SK-N-SH (cell line): ENCODE results near the gene SPAG9. TPM values are rescaled to one million over a fixed set of nuclear protein-coding genes. Genes with fewer than 3 reads are reported as not detected.

ENCODE experiments used
- CTCF ChIA-PET: fragments of 300-600, 350-600 bp; formaldehyde crosslinking; extraction: SDS; loops from one replicate; lab custom pipeline; 2021; lab: Yijun Ruan, JAX
- POLR2A ChIA-PET: fragments of 350-600 bp; sonication (Branson Sonifier 250); formaldehyde crosslinking; extraction: SDS; loops from one replicate; lab custom pipeline; 2020; ENCODE audit warnings: antibody characterized with exemption, inconsistent platforms; lab: Yijun Ruan, JAX
- DNase-seq: peaks from one replicate; pipeline ENCODE4 v3.0.0; 2012
- H2AFZ ChIP-seq: fragments of 200-600 bp; sonication (generic); 2 replicates; pipeline ENCODE4 v1.8.1; 2016; ENCODE audit warnings: antibody characterized with exemption, mild to moderate bottlenecking, low read depth
- H3F3A ChIP-seq: fragments of 200-600 bp; sonication (generic); replicated peaks from 2 replicates; pipeline ENCODE3; 2016; ENCODE audit warnings: antibody characterized with exemption, mild to moderate bottlenecking; ENCODE audit not compliant: insufficient read depth
- H3K27ac ChIP-seq, 2 experiments: fragments of 200-500 bp in 1 of 2; fragments of 200-600 bp in 1 of 2; sonication (Bioruptor generic) in 1 of 2; sonication (generic), shearing (Covaris generic) in 1 of 2; 2 replicates each; pipeline versions ENCODE4 v1.5.1 to v1.6.1; 2014 to 2016; ENCODE audit warnings: low read depth in 2 of 2, inconsistent platforms in 1 of 2, low read length in 1 of 2, mild to moderate bottlenecking in 1 of 2, mixed read lengths in 1 of 2
- H3K27me3 ChIP-seq: fragments of 200-600 bp; sonication (generic), shearing (Covaris generic); 2 replicates; pipeline ENCODE4 v1.6.1; 2016; ENCODE audit warnings: mixed run types; ENCODE audit not compliant: insufficient read depth
- H3K36me3 ChIP-seq, 2 experiments: fragments of 200-500 bp in 1 of 2; fragments of 200-600 bp in 1 of 2; sonication (Bioruptor generic) in 1 of 2; sonication (generic) in 1 of 2; replicated peaks in 1 of 2; 2 replicates each; pipeline versions ENCODE3 to v1.5.1; 2014 to 2016; ENCODE audit warnings: low read length in 1 of 2, mild to moderate bottlenecking in 1 of 2; ENCODE audit not compliant: insufficient read depth in 2 of 2, control insufficient read depth in 1 of 2
- H3K4me1 ChIP-seq, 2 experiments: fragments of 200-500 bp in 1 of 2; fragments of 200-600 bp in 1 of 2; sonication (Bioruptor generic) in 1 of 2; sonication (generic), shearing (Covaris generic) in 1 of 2; 2 replicates each; pipeline versions ENCODE4 v1.5.1 to v1.6.1; 2014 to 2016; ENCODE audit warnings: low read depth in 1 of 2, low read length in 1 of 2, mixed run types in 1 of 2; ENCODE audit not compliant: insufficient read depth in 2 of 2, control insufficient read depth in 1 of 2
- H3K4me2 ChIP-seq: fragments of 200-600 bp; sonication (generic), shearing (Covaris generic); 2 replicates; pipeline ENCODE4 v1.6.1; 2017; ENCODE audit warnings: mixed run types
- H3K4me3 ChIP-seq, 2 experiments: fragments of 200-500 bp in 1 of 2; fragments of 200-600 bp in 1 of 2; sonication (Bioruptor generic) in 1 of 2; sonication (generic), shearing (Covaris generic) in 1 of 2; 2 replicates each; pipeline versions ENCODE4 v1.5.1 to v1.8.1; 2014 to 2016; ENCODE audit warnings: low read depth in 2 of 2, inconsistent platforms in 1 of 2, low read length in 1 of 2, mild to moderate bottlenecking in 1 of 2, mixed read lengths in 1 of 2, moderate library complexity in 1 of 2
- H3K79me2 ChIP-seq: fragments of 200-600 bp; sonication (generic); 2 replicates; pipeline ENCODE4 v1.8.1; 2017; ENCODE audit warnings: mild to moderate bottlenecking; ENCODE audit not compliant: insufficient read depth
- H3K9ac ChIP-seq: fragments of 200-600 bp; sonication (generic); 2 replicates; pipeline ENCODE4 v1.6.1; 2017; ENCODE audit warnings: mixed run types
- H3K9me2 ChIP-seq: fragments of 200-600 bp; sonication (generic); 2 replicates; pipeline ENCODE4 v1.6.1; 2017; ENCODE audit warnings: mixed run types
- H3K9me3 ChIP-seq: fragments of 200-600 bp; sonication (generic); 2 replicates; pipeline ENCODE4 v1.6.1; 2017; ENCODE audit warnings: mixed run types, mild to moderate bottlenecking, moderate library complexity
- H4K20me1 ChIP-seq: fragments of 200-600 bp; sonication (generic); 2 replicates; pipeline ENCODE4 v1.6.1; 2017; ENCODE audit warnings: mild to moderate bottlenecking, mixed run types; ENCODE audit not compliant: insufficient read depth
- CHD2 ChIP-seq: fragments of 150-350 bp; IDR thresholded peaks from 2 replicates; pipeline ENCODE4 v1.6.1; 2018; ENCODE audit warnings: low read length; ENCODE audit not compliant: partially characterized antibody
- ELF1 ChIP-seq: IDR thresholded peaks from 2 replicates; pipeline ENCODE4 v1.4.0; 2012
- EP300 ChIP-seq, 2 experiments: IDR thresholded peaks; 2 replicates each; pipeline versions ENCODE4 v1.4.0 to v1.6.1; 2012; ENCODE audit warnings: borderline replicate concordance in 1 of 2, low read depth in 1 of 2, low read length in 1 of 2
- EZH2phosphoT487 ChIP-seq: fragments of 200-600 bp; sonication (generic); IDR thresholded peaks from 2 replicates; pipeline ENCODE4 v1.6.1; 2017; ENCODE audit warnings: low read depth, mixed run types, mild to moderate bottlenecking, antibody characterized with exemption, moderate library complexity, borderline replicate concordance
- FOSL2 ChIP-seq: IDR thresholded peaks from 2 replicates; pipeline ENCODE4 v1.4.0; 2012; ENCODE audit warnings: low read depth, mild to moderate bottlenecking, moderate library complexity, borderline replicate concordance
- FOXJ3 ChIP-seq: sonication (generic); formaldehyde crosslinking; IDR thresholded peaks from 2 replicates; pipeline ENCODE4 v1.5.1; 2020; ENCODE audit warnings: mild to moderate bottlenecking, missing genetic modification reagents
- FOXM1 ChIP-seq: IDR thresholded peaks from 2 replicates; pipeline ENCODE4 v1.4.0; 2012; ENCODE audit warnings: low read depth, mild to moderate bottlenecking
- GABPA ChIP-seq: IDR thresholded peaks from 2 replicates; pipeline ENCODE4 v1.4.0; 2012; ENCODE audit warnings: low read depth, mild to moderate bottlenecking
- GATA2 ChIP-seq: sonication (generic); formaldehyde crosslinking; IDR thresholded peaks from 2 replicates; pipeline ENCODE4 v1.5.0; 2020; ENCODE audit warnings: mild to moderate bottlenecking, missing genetic modification reagents
- JUND ChIP-seq: IDR thresholded peaks from 2 replicates; pipeline ENCODE4 v1.4.0; 2012
- MEF2A ChIP-seq: IDR thresholded peaks from 2 replicates; pipeline ENCODE4 v1.4.0; 2012; ENCODE audit warnings: low read depth, borderline replicate concordance
- NFIC ChIP-seq: IDR thresholded peaks from 2 replicates; pipeline ENCODE4 v1.4.0; 2012; ENCODE audit warnings: borderline replicate concordance
- RAD21 ChIP-seq: IDR thresholded peaks from 2 replicates; pipeline ENCODE4 v1.6.1; 2012; ENCODE audit warnings: mild to moderate bottlenecking, low read length
- RFX5 ChIP-seq: IDR thresholded peaks from 2 replicates; pipeline ENCODE4 v1.6.1; 2012; ENCODE audit warnings: mild to moderate bottlenecking, improper control_type of control experiment, low read length
- RXRA ChIP-seq: IDR thresholded peaks from 2 replicates; pipeline ENCODE4 v1.4.0; 2012; ENCODE audit warnings: low read depth, mild to moderate bottlenecking, borderline replicate concordance
- SIN3A ChIP-seq: IDR thresholded peaks from 2 replicates; pipeline ENCODE4 v1.6.1; 2012; ENCODE audit warnings: low read depth, mild to moderate bottlenecking, low read length, moderate library complexity, borderline replicate concordance
- TAF1 ChIP-seq: IDR thresholded peaks from 2 replicates; pipeline ENCODE4 v1.6.1; 2012; ENCODE audit warnings: low read depth, mild to moderate bottlenecking, low read length, moderate library complexity, borderline replicate concordance
- TCF12 ChIP-seq: IDR thresholded peaks from 2 replicates; pipeline ENCODE4 v1.4.0; 2012
- TEAD4 ChIP-seq: IDR thresholded peaks from 2 replicates; pipeline ENCODE4 v1.4.0; 2012; ENCODE audit warnings: mild to moderate bottlenecking, borderline replicate concordance; ENCODE audit not compliant: insufficient read depth
- YY1 ChIP-seq: IDR thresholded peaks from 2 replicates; pipeline ENCODE4 v1.4.0; 2012; ENCODE audit warnings: low read depth, mild to moderate bottlenecking
- WGBS: methylation state at CpG from one replicate; pipeline ENCODE4 v1.1.6; 2017; ENCODE audit warnings: low lambda C conversion rate; 5-methylcytosine and 5-hydroxymethylcytosine counted together
- polyA plus RNA-seq, 3 experiments: library from polyadenylated mRNA; depleted of rRNA; stranded (reverse); fragments of >200 nt; gene quantifications; 2 replicates each; pipeline ENCODE4 v1.2.3, GENCODE V29; 2012
- TF ChIP-seq, protein P1 (sequence below): IDR thresholded peaks from 2 replicates; pipeline ENCODE4 v1.4.0; 2012; ENCODE audit warnings: low read depth
- TF ChIP-seq, protein P2 (sequence below): fragments of 150-350 bp; IDR thresholded peaks from 2 replicates; pipeline ENCODE4 v1.6.1; 2017; ENCODE audit warnings: antibody characterized with exemption, low read length, low read depth, borderline replicate concordance
- TF ChIP-seq, protein P3 (sequence below): fragments of 150-350 bp; IDR thresholded peaks from 2 replicates; pipeline ENCODE4 v1.6.1; 2016; ENCODE audit warnings: mild to moderate bottlenecking, low read depth, low read length

SPAG9 gene
- polyA plus RNA-seq, 1 of the 3 experiments (the other 2 are of a cell fraction) = 32.1 TPM

- POLR2A ChIA-PET = interaction anchor here (1.1 to 13.7 kb wide), 2 partner anchors 25 to 61 kb away, joined by 3 to 166 read pairs; partner anchors contain the start of gene TOB1
Observed at GRCh38 chr17:50926523-50926922, 194.1 kb downstream of the SPAG9 start.

DNA sequence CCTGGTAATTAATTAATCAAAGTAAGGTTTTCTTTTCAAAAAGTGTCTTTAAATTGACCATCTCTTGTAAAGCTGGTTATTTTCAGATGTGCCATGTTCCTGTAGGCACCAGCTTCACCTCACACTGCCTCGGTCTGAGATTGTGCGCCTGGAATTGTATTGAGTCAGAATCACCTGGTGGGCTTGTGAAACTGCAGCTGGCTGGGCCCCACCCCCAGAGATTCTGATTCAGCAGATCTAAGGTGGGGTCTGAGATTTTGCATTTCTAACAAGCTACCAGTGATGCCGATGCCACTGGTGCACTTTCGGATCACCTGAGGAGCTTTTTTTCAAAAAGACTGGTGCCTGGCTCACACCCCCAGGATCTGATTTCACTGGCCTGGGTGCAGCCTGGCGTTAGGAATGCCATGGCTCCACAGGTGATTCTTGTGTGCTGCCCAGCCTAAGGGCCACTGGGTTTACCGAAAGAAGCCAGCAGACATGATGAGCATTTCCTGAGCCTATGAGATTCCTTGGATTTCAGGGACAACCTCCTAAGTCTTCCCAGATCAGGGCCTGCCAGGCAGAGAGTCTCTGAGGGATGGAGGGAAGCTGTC, 195.3 kb downstream of the SPAG9 start:
- TF ChIP-seq GABPA (no peak), MEF2A (no peak), GATA2 (CRISPR knock-in tag) (no peak), TEAD4 (no peak), SIN3A (no peak), EP300 (IDR thresholded peaks at IDR 0.05; ENCODE audit: borderline replicate concordance in 1 of 2, low read depth in 1 of 2, low read length in 1 of 2) (no peak), YY1 (no peak), TCF12 (no peak), RAD21 (no peak), FOXM1 (no peak), CHD2 (no peak), EZH2phosphoT487 (no peak), ELF1 (no peak), NFIC (no peak), FOSL2 (no peak), RXRA (no peak)
- TF ChIP-seq, protein P1, sequence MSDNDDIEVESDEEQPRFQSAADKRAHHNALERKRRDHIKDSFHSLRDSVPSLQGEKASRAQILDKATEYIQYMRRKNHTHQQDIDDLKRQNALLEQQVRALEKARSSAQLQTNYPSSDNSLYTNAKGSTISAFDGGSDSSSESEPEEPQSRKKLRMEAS = no peak
- Histone ChIP-seq H3K36me3 (no peaks in the 10 kb centered on the region), H4K20me1 (no peaks in the 10 kb centered on the region), H3K4me1 (peaks cover 14 to 28% of the 10 kb centered on the region in 2 experiments; a peak in 3 of 4 replicates), H3K4me2 (no peak overlapping the region), H3K9ac (no peak overlapping the region), H3F3A (peaks cover 7% of the 10 kb centered on the region), H3K4me3 (no peak overlapping the region), H3K27me3 (no peaks in the 10 kb centered on the region), H3K79me2 (no peaks in the 10 kb centered on the region), H3K9me2 (no peaks in the 10 kb centered on the region), H3K27ac (no peak overlapping the region), H3K9me3 (no peaks in the 10 kb centered on the region), H2AFZ (no peak overlapping the region)
- ChIA-PET CTCF (interaction anchor here (0.9 to 2.0 kb wide), 10 partner anchors 11 to 228 kb away, joined by 3 to 7 read pairs (median 4); partner anchors contain the start of gene NME1), POLR2A (interaction anchor here (13.7 kb wide), 1 partner anchor 60 kb away, joined by 166 read pairs; the partner anchor contains the start of gene TOB1)
- no peak for DNase-seq
- WGBS = 86% methylated on average over 6 of the region's 6 CpGs

More at GRCh38 chr17:50926523-50926922, 194.1 kb downstream of the SPAG9 start:
- no peak overlapping the region for H3K4me3 ChIP-seq
- 93% methylated on average over 7 of the region's 7 CpGs for WGBS
- H3K27me3 ChIP-seq = no peaks in the 10 kb centered on the region
- no peak overlapping the region for H3K9ac ChIP-seq
- H3K79me2 ChIP-seq = no peaks in the 10 kb centered on the region
- no peak for TF ChIP-seq MEF2A
- no peak for TF ChIP-seq RXRA
- TF ChIP-seq TEAD4 = no peak
- no peak for TF ChIP-seq SIN3A
- no peak for TF ChIP-seq RFX5
- no peak for TF ChIP-seq TAF1
- TF ChIP-seq CHD2 = no peak
- no peak for TF ChIP-seq JUND
- no peak for TF ChIP-seq FOXJ3 (CRISPR knock-in tag)
- TF ChIP-seq EP300 (IDR thresholded peaks at IDR 0.05; ENCODE audit: borderline replicate concordance in 1 of 2, low read depth in 1 of 2, low read length in 1 of 2) = no peak
- TF ChIP-seq, protein P2, sequence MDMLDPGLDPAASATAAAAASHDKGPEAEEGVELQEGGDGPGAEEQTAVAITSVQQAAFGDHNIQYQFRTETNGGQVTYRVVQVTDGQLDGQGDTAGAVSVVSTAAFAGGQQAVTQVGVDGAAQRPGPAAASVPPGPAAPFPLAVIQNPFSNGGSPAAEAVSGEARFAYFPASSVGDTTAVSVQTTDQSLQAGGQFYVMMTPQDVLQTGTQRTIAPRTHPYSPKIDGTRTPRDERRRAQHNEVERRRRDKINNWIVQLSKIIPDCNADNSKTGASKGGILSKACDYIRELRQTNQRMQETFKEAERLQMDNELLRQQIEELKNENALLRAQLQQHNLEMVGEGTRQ = no peak
- TF ChIP-seq, protein P3, sequence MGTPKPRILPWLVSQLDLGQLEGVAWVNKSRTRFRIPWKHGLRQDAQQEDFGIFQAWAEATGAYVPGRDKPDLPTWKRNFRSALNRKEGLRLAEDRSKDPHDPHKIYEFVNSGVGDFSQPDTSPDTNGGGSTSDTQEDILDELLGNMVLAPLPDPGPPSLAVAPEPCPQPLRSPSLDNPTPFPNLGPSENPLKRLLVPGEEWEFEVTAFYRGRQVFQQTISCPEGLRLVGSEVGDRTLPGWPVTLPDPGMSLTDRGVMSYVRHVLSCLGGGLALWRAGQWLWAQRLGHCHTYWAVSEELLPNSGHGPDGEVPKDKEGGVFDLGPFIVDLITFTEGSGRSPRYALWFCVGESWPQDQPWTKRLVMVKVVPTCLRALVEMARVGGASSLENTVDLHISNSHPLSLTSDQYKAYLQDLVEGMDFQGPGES = no peak
- peaks cover 22 to 35% of the 10 kb centered on the region in 2 experiments for H3K4me1 ChIP-seq
- H3K4me2 ChIP-seq = no peak overlapping the region
- DNase-seq = no peak
- H3K9me2 ChIP-seq = no peaks in the 10 kb centered on the region
- H3K27ac ChIP-seq = no peak overlapping the region
- CTCF ChIA-PET = interaction anchor here (0.7 to 2.9 kb wide), 11 partner anchors 14 to 227 kb away, joined by 3 to 11 read pairs (median 4); partner anchors contain the start of gene NME1
- H3K36me3 ChIP-seq = no peaks in the 10 kb centered on the region
- no peak overlapping the region for H2AFZ ChIP-seq
- H3F3A ChIP-seq = peaks cover 15% of the 10 kb centered on the region
- no peaks in the 10 kb centered on the region for H3K9me3 ChIP-seq
- H4K20me1 ChIP-seq = no peaks in the 10 kb centered on the region
